BJ (cell line): Measurements from ENCODE around the gene CCDC12. TPM values are rescaled to one million over a fixed set of nuclear protein-coding genes. Genes with fewer than 3 reads are reported as not detected.

Source experiments
- CTCF ChIA-PET: fragments of 350-600 bp; formaldehyde crosslinking; extraction: SDS; loops from one replicate; lab custom pipeline; 2021; ENCODE audit warnings: antibody characterized with exemption, inconsistent platforms; lab: Yijun Ruan, JAX
- POLR2A ChIA-PET: fragments of 300-600 bp; sonication (Branson Sonifier 250); formaldehyde crosslinking; extraction: SDS; loops from one replicate; lab custom pipeline; 2021; ENCODE audit warnings: antibody characterized with exemption; lab: Charles Lee
- DNase-seq: peaks from one replicate; pipeline ENCODE4 v3.0.0-alpha.2; 2011; ENCODE audit warnings: low read depth
- H3K27me3 ChIP-seq: 2 replicates; pipeline ENCODE4 v1.6.0; 2011; ENCODE audit warnings: low read length; ENCODE audit not compliant: control insufficient read depth, insufficient read depth
- H3K36me3 ChIP-seq: 2 replicates; pipeline ENCODE4 v1.5.1; 2011; ENCODE audit warnings: low read length; ENCODE audit not compliant: control insufficient read depth, insufficient read depth
- H3K4me3 ChIP-seq: 2 replicates; pipeline ENCODE4 v1.5.1; 2011; ENCODE audit warnings: low read depth, mild to moderate bottlenecking, control low read depth, low read length
- CTCF ChIP-seq: IDR thresholded peaks from 2 replicates; pipeline ENCODE4 v1.5.1; 2011; ENCODE audit warnings: low read depth, mild to moderate bottlenecking, control low read depth, inconsistent platforms, low read length, moderate library complexity; ENCODE audit not compliant: insufficient read depth
- polyA plus RNA-seq: library from polyadenylated mRNA; depleted of rRNA; stranded (reverse); fragments of >200 nt; gene quantifications from 2 replicates; pipeline ENCODE4 v1.2.3, GENCODE V29; 2011

The CCDC12 gene
- polyA plus RNA-seq, 1 experiment: 20.8 TPM

- peaks cover 27% of the 10 kb centered on the region for H3K27me3 ChIP-seq
- ChIA-PET POLR2A (no interaction called here), CTCF (interaction anchor here (0.7 to 12.4 kb wide), 6 partner anchors 8 to 36 kb away, joined by 3 to 70 read pairs (median 8); no protein-coding TSS in a partner anchor)
Observed at GRCh38 chr3:46881596-46882376, 94.8 kb downstream of the CCDC12 start.

GRCh38 chr3:46880884-46881595, 95.5 kb downstream of the CCDC12 start:
- no peak for DNase-seq
- H3K36me3 ChIP-seq: no peaks in the 10 kb centered on the region
- ChIA-PET CTCF (interaction anchor here (0.5 to 12.4 kb wide), 5 partner anchors 8 to 69 kb away, joined by 3 to 70 read pairs (median 3); no protein-coding TSS in a partner anchor), POLR2A (no interaction called here)
- no peak for TF ChIP-seq CTCF
- peak overlapping the region; percentile 43 for H3K4me3 ChIP-seq
- H3K27me3 ChIP-seq: peaks cover 26% of the 10 kb centered on the region

More at GRCh38 chr3:46881596-46882376, 94.8 kb downstream of the CCDC12 start:
- peak overlapping the region; percentile 43 for H3K4me3 ChIP-seq
- DNase-seq: no peak
- no peak for TF ChIP-seq CTCF
- no peaks in the 10 kb centered on the region for H3K36me3 ChIP-seq

GRCh38 chr3:46878781-46879436, 97.6 kb downstream of the CCDC12 start:
- Histone ChIP-seq H3K27me3 (peaks cover 15% of the 10 kb centered on the region), H3K36me3 (no peaks in the 10 kb centered on the region), H3K4me3 (no peak overlapping the region)
- no peak for DNase-seq
- ChIA-PET CTCF (interaction anchor here (0.7 to 6.7 kb wide), 4 partner anchors 12 to 30 kb away, joined by 3 to 62 read pairs (median 14); no protein-coding TSS in a partner anchor), POLR2A (no interaction called here)
- 0 out of 2 replicates have a peak, but pooled peaks have one; percentile 15 for TF ChIP-seq CTCF

GRCh38 chr3:46877406-46878125, 99.0 kb downstream of the CCDC12 start, which contains the start of gene PTH1R:
Gene PTH1R (plus strand): TSS chr3:46877721. CDS start chr3:46883560, 5,839 bp downstream.
- TF ChIP-seq CTCF: no peak
- no peak for DNase-seq
- ChIA-PET CTCF (interaction anchor here (0.6 to 6.7 kb wide), 7 partner anchors 9 to 185 kb away, joined by 3 to 62 read pairs (median 3); no protein-coding TSS in a partner anchor), POLR2A (no interaction called here)
- no peak within 1 kb of the TSS for H3K4me3 ChIP-seq
- H3K27me3 ChIP-seq: peaks cover 9% of the 10 kb centered on the region
- H3K36me3 ChIP-seq: no peaks in the 10 kb centered on the region
